ENCODE measurements around the gene SLC16A9.

Gene SLC16A9

GRCh38 chr10:59627366-59628018 is 82.2 kb downstream of the SLC16A9 start:
- DNase-seq (ENCODE audit: low spot score), result no peak

GRCh38 chr10:59626523-59626869 is 83.2 kb downstream of the SLC16A9 start:
- no peak for DNase-seq (ENCODE audit: low spot score)

- DNase-seq (ENCODE audit: low spot score), result peak; percentile 69
These were observed 83.7 kb downstream of the SLC16A9 start for GRCh38 chr10:59625721-59626522.

GRCh38 chr10:59624951-59625350 is 84.7 kb downstream of the SLC16A9 start:
- no peak for DNase-seq (ENCODE audit: low spot score)

- no peak for DNase-seq (ENCODE audit: low spot score)
These were observed 85.5 kb downstream of the SLC16A9 start for GRCh38 chr10:59624136-59624535.

GRCh38 chr10:59623133-59624121 is 86.2 kb downstream of the SLC16A9 start:
- DNase-seq (ENCODE audit: low spot score), result no peak

GRCh38 chr10:59622320-59623132 is 87.1 kb downstream of the SLC16A9 start:
- DNase-seq (ENCODE audit: low spot score), result peak; percentile 12

GRCh38 chr10:59621771-59622170 is 87.9 kb downstream of the SLC16A9 start:
- DNase-seq (ENCODE audit: low spot score), result no peak

- DNase-seq (ENCODE audit: low spot score), result no peak
These were observed 91.0 kb downstream of the SLC16A9 start for GRCh38 chr10:59618666-59619065.

GRCh38 chr10:59617996-59618395 is 91.7 kb downstream of the SLC16A9 start:
- DNase-seq (ENCODE audit: low spot score), result no peak

- no peak for DNase-seq (ENCODE audit: low spot score)
These were observed 98.6 kb downstream of the SLC16A9 start for GRCh38 chr10:59611048-59611447.

GRCh38 chr10:59607970-59608369 is 101.7 kb downstream of the SLC16A9 start:
- no peak for DNase-seq (ENCODE audit: low spot score)

- no peak for DNase-seq (ENCODE audit: low spot score)
These were observed 103.1 kb downstream of the SLC16A9 start for GRCh38 chr10:59606551-59606961.

- DNase-seq (ENCODE audit: low spot score), result no peak
These were observed 107.7 kb downstream of the SLC16A9 start for GRCh38 chr10:59601985-59602384.
